ENCODE data around the gene TBC1D30.

Gene TBC1D30

DNA sequence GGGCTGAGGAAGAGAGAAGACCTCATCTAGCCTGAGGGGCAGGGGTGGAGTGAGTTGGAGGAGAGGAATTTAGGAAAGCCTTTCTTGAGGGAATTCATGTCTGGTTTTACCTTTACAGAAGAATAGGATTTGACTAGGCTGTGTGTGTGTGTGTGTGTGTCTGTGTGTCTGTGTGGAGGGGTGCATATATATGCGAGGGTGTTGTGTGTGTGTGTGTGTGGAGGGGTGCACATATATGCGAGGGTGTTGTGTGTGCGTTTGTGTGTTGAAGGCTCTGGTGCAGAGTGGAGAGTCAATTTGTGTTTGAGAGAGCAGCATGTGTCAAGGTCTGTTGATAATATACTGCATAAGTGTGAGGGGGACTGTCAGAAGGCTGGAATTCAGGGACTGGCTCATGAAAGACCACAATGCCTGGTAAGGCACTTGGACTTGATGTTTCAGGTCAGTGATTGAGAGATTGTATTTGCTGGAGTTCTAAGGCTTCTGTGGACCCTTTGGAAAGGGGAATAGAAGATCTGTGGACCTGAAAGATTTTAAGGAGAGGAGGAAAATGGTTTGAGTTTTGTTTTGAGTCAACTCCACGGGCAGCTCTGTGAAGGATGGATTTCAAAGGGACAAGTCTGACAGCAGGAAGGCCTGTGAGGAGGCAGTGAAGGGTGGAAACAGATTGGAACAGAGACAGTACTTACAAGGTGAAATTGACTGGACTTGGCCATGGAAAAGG is 34.6 kb downstream of the TBC1D30 start:
- DNase-seq (ENCODE audit: low read depth in 2 of 2), result no peak

DNA sequence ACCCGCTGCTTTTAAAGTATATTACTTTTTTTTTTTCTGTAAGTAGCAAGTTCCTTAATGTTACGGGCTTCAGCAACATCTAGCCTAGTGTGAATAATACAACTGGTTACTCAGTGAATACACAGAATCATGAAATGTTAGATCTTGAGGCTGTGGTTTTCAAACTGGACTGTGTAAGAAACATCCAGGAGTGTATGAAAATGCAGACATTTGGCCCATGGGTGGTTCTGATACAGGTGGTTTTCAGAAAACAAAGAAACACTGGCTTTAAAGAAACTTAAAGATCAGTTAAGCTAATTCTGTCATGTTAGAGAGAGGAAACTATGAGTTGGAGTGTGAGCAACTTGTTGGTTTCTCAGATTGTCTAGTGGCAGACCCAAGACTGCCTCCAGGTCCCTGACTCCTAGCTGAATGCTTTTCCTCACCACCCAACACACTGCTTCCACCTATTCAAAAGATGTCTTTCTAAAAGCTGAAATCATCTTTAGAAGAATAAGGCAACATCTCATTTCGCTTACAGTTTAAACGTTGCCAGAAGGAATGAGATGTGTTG is 36.1 kb downstream of the TBC1D30 start:
- no peak for DNase-seq (ENCODE audit: low read depth in 2 of 2)

DNA sequence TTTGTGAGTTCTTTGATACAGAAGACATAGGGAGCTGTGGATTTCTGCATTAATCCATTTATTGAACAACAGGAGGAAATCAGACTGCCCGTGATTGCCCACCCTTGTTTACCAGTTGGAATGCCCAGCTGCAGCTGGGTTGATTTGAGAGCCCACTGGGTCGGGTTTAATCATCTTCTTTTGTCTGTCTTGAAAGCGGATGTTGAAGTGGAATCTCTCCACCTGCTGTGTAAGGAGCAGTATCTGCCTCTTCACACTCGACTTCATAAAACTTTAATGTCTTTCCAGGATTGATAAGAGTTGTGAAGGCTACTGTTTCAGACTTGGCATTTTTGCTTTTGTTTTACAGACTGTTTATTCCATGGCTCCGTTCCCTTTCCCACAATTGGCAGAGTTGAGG is 39.9 kb downstream of the TBC1D30 start:
- no peak for DNase-seq (ENCODE audit: low read depth in 2 of 2)

DNA sequence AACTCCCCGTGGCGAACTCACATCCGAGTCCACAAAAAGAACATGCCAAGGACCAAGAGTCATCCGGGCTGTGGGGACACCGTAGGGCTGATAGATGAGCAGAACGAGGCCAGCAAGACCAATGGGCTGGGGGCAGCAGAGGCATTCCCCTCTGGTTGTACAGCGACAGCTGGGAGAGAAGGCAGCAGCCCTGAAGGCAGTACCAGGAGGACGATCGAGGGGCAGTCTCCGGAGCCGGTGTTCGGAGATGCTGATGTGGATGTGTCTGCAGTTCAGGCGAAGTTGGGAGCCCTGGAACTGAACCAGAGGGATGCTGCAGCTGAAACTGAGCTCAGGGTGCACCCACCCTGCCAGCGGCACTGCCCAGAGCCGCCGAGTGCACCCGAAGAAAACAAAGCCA is 50.7 kb downstream of the TBC1D30 start:
- no peak for DNase-seq (ENCODE audit: low read depth in 2 of 2)

DNA sequence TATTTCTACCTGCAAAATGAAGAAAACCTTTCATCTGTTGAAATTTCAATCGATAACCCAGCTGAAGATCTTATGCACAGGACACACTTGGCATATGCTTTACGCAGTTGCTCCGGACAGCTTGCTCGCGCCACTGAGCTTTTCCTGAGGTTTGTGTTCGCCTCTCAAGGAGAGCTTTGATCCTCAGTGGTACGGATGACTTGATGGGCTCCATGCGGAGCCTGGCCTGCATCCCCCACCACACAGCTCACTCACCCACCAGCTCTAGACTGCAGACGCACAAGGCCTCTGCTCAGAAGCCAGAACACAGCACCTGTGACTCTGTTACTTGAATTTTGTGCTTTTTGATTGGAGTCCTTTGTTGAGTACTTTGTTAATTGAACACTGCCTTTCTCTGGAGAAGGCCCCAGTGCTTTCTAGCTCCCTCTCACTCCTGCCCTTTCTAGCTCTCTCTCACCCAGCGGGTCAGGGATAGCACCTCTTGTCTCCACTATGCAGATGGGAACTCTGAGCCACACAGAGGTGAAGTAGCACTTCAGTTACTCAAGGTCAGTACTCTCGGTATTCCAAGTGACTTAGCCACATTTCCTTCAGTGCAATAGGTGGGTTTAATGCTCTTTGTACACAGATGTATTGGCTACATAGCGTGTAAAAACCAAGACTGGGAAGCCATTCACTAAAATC is 52.1 kb downstream of the TBC1D30 start:
- no peak for DNase-seq (ENCODE audit: low read depth in 2 of 2)

DNA sequence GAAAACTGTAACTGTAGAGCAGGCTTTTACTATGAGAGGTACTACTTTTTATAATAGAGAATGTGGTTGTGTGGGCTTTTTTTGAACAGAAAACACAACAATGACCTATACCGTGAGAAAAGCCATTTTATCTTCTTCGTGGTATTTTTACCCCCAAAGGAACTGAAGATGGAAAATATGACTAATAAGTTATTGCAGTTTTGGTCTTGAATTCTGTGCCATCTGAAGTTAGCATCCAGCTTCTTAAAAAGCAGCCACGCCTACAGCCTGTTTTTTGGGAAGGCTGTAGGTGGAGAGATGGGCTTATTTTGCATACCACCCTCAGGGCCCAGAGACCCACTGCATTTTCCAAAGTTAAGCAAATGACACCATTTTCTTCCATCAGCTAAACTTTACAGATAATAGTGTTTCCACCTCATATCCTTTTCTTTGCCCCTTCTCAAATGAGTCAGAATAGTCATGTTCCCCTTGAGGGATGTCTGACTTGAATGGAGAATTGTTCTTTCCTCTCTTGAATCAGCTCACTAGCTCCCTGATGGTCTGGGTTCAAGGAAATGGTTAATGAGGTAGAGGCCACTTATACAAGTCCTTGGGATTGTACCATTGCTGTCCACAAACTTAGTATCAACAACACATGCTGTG is 53.0 kb downstream of the TBC1D30 start:
- DNase-seq (ENCODE audit: low read depth in 2 of 2), result no peak

- no peak for DNase-seq (ENCODE audit: low read depth in 2 of 2)
These were observed 58.2 kb downstream of the TBC1D30 start for GRCh38 chr12:64882687-64883086.

DNA sequence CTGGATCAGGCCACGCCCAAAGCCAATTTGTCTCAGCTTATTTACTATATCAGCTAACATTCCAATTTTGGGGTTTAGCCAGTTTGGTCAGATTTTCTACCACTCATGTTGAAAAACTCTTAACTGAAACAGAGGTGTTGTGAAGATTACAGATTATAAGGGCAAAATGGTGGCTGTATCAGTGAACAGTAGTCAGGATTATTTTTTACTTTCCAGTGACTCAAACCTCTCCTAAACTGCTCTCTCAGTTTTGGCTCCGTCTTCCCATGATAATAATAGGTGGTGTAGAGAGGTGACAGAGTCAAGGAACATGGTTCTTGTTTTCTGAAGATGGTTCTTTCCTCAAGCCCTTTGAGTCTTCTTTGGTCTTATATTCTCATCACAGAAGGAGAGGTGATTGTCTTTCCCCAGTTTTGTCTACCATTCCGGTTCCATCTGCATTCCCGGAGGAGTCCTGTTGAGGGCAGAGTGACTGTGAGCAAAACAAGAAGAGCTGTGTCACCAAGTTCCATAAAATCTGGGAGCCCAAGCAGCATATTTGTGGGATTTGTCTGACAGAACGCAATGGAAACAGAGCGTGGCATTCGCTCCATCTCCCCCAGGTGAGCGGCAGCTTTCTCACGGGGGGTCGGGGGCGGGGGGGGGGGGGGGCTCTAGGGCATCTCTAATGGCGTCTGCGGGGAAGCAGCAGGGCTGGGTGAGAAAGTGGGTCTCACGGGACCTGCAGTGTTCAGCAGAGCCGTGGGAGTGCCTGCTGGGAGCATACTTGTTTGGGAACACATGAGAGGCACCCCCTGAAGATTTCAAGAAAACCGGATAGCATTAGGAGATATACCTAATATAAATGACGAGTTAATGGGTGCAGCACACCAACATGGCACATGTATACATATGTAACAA is 59.1 kb downstream of the TBC1D30 start:
- no peak for DNase-seq (ENCODE audit: low read depth in 2 of 2)

DNA sequence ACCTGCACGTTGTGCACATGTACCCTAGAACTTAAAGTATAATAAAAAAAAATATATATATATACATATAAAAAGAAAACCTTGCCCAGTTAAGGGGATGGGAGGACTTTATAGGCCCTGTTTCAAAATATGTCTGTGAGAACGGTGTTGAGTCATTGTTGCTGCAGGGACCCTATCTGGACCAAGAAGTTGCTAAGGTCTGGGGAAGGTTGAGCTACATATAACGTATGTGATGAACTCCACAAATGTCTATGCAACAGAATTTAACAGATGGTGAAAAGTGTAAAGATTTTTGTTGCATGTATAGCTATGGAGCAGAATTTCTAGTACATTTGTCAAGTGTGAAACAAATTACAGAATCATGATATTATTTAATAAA is 59.7 kb downstream of the TBC1D30 start:
- no peak for DNase-seq (ENCODE audit: low read depth in 2 of 2)

- DNase-seq (ENCODE audit: low read depth in 2 of 2), result no peak
These were observed 60.3 kb downstream of the TBC1D30 start for GRCh38 chr12:64884728-64885127.

- no peak for DNase-seq (ENCODE audit: low read depth in 2 of 2)
These were observed 65.2 kb downstream of the TBC1D30 start for GRCh38 chr12:64889434-64890216.

- DNase-seq (ENCODE audit: low read depth in 2 of 2), result no peak
These were observed 66.5 kb downstream of the TBC1D30 start for GRCh38 chr12:64890873-64891468.

DNA sequence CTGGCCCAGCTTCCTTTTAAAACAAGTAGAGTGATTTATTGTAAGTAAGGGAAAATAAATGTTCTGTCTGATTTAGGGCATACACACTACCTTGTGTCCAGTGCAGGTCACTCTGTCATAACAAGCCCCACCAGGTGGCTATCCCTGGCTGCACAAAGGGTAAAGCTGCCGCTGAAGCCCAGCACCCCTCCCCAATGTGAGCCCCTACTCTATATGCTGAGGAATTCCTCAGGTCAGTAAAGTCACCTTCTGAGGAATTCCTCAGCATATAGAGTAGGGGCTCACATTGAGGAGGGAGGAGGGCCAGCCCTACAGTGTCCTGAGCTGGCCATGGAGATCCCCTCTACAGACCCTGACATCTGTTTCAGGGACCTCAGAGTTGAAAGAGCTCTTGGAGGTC is 67.2 kb downstream of the TBC1D30 start:
- DNase-seq (ENCODE audit: low read depth in 2 of 2), result no peak

GRCh38 chr12:64892561-64892960 is 68.1 kb downstream of the TBC1D30 start:
- DNase-seq (ENCODE audit: low read depth in 2 of 2), result no peak

DNA sequence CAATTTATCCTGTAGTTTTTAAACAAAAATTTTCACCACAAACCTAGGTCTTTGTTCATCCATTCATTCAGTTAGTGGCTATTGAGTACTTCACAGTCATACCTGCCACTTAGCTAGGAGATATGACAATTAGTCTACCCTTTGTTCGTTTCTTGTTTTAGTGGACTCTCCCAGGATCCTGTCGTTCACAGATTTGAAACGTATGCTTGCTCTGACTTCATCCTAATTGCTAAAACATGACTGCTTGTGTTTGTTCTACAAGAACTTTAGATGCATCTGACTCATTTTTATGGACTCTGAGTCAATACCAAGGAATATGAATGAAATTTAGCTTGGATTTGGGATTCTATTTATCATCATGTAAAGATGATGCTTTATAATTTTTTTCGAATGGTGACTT is 69.5 kb downstream of the TBC1D30 start:
- no peak for DNase-seq (ENCODE audit: low read depth in 2 of 2)

DNA sequence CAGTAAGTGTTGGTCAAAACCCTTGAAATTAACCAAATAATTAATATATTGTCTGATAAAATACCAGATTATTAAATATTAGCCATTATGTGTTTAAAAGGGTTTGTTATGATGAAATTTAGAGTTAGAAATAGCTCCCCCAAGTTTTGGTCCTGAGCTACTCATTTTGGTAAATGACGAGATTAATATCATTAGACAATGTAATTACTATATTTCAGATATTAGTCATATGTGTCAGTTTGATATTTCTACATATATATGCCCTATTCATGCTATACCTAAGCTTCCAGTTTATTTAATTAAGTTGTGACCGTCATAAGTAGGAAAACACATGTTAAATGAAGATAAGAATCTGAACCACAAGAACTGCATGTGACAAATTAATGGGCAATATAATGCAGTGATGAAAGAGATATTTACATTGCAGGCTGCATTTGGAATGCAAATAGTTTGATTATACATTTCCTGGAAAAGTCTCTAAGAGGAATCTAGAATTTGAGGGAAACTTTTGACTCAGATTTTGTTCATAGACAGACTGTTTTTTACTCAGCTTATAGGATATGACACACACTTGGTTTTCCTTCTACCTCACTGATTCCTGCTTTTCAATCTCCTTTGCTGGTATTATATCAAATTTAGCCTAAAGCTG is 70.5 kb downstream of the TBC1D30 start:
- DNase-seq (ENCODE audit: low read depth in 2 of 2), result no peak

DNA sequence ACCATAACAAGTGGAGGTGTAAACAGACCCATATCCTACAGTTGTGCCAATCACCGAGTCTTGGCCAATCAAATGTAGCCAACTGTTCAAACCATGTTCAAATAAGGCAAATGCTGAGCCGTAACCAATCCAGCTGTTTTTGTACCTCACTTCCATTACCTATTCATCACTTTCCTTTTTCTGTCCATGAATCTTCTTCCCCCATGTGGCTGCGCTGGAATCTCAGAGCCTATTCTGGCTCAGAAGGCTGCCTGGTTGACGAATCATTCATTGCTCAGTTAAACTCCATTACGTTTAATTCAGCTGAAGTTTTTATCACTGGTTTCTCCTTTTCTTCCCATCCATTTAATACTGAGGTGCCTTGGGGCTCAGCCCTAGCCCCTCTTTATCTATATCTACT is 71.1 kb downstream of the TBC1D30 start:
- no peak for DNase-seq (ENCODE audit: low read depth in 2 of 2)

- DNase-seq (ENCODE audit: low read depth in 2 of 2), result no peak
These were observed 76.1 kb downstream of the TBC1D30 start for GRCh38 chr12:64900540-64900939.

DNA sequence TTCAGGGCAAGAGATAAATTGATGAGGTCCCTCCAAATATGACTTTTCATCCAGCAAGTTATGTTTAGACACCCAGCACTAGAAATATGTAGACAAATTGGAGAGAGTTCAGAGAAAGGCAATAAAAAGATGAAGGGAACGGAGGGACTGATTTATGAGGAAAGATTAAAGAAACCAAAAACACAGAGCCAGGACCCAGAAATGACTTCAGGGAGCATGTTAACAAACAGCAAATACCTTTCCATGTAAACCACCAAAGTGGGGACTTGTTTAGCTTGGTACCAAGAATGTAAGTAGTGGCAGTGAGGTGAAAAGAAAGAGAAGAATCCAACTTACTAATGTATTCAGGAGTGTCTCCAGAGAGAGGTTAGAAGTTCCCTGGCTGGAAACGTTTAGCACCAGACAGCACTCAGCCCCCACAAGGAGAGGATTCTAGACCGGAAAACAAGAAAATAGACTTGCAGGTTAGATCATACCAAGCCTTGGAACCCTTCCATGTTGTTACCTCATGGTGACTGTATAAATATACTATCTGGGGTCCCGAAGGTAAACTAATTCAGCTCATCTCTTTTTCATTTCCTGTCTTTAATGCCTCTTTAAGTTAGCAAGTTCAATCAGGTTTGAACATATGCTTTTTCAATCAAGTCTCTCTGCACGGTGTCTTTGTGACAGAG is 79.2 kb downstream of the TBC1D30 start:
- no peak for DNase-seq (ENCODE audit: low read depth in 2 of 2)

DNA sequence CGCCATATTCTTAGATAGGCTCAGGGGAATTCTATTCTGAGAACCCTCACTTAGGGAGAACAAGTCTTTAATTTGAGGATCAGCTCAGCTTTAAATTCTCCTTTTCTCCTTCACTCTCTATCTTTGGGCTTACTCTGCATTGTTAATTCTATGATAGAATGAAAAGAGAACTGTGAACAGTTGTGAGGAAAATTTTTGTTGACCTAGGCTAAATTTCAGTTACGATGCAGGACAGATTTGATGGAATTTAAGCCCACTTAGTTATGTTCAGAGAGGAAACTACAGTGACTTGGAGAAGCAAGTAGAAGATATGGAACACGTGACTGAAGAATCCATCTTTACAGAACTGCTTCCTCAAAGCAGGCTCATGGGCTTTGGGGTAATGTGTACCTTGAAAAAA is 82.7 kb downstream of the TBC1D30 start:
- DNase-seq (ENCODE audit: low read depth in 2 of 2), result no peak
